VCaP (cell line): ENCODE data around the gene SLC4A4.
A peak's percentile ranks its signal among the peaks of the same experiment; 100 is the strongest.

Experiments
- H3K27ac ChIP-seq: fragments of 450-650 bp; 2 replicates; pipeline ENCODE4 v1.5.1; 2017
- CTCF ChIP-seq: fragments of 450-650 bp; conservative IDR thresholded peaks from 2 replicates; pipeline ENCODE4 v1.5.1; 2017; ENCODE audit warnings: mild to moderate bottlenecking, moderate library complexity

Gene SLC4A4

GRCh38 chr4:71382900-71383560, 44.2 kb downstream of the SLC4A4 start:
- H3K27ac ChIP-seq = no peak overlapping the region
- TF ChIP-seq CTCF = no peak

- no peak for TF ChIP-seq CTCF
Measured at GRCh38 chr4:71383984-71384383, 45.2 kb downstream of the SLC4A4 start.

GRCh38 chr4:71389149-71389827, 50.5 kb downstream of the SLC4A4 start:
- peak overlapping the region; percentile 72 for H3K27ac ChIP-seq

More at GRCh38 chr4:71383984-71384383, 45.2 kb downstream of the SLC4A4 start:
- no peak overlapping the region for H3K27ac ChIP-seq

GRCh38 chr4:71392109-71392508, 53.3 kb downstream of the SLC4A4 start:
- no peak for TF ChIP-seq CTCF
- H3K27ac ChIP-seq = no peak overlapping the region

More at GRCh38 chr4:71389149-71389827, 50.5 kb downstream of the SLC4A4 start:
- TF ChIP-seq CTCF = no peak

GRCh38 chr4:71396382-71396781, 57.6 kb downstream of the SLC4A4 start:
- no peak for TF ChIP-seq CTCF
- no peak overlapping the region for H3K27ac ChIP-seq

GRCh38 chr4:71400810-71401209, 62.0 kb downstream of the SLC4A4 start:
- peak overlapping the region; percentile 52 for H3K27ac ChIP-seq
- TF ChIP-seq CTCF = no peak

GRCh38 chr4:71402616-71403015, 63.8 kb downstream of the SLC4A4 start:
- H3K27ac ChIP-seq = no peak overlapping the region
- TF ChIP-seq CTCF = no peak
